ENCODE data around the gene NPL. TPM values are rescaled to one million over a fixed set of nuclear protein-coding genes. Genes with fewer than 3 reads are reported as not detected.

Gene NPL
- polyA plus RNA-seq, 1 of the 3 experiments (the other 2 are of a cell fraction) = 1.5 TPM

DNA sequence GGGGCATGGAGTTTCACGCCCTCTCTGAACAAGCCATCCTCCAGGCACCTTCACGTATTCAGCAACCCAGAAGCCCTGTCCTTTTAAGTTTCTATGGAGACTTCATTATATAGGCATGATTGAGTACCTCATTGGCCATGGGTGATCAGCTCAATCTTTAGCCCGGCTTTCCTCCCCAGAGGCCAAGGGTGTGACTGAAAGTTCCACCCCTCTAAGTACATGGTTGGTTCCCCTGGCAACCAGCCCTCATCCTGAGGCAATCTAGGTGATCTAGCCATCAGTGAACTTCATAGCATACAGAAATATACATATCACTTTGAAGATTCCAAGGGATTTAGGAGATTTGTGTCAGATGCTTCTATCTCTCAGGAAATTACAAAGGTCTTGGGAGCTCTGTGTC, 28.2 kb downstream of the NPL start:
- POLR2A ChIA-PET = no interaction called here

More for the DNA sequence above, 28.2 kb downstream of the NPL start:
- CTCF ChIA-PET = no interaction called here
- Histone ChIP-seq H3K4me2 (no peak overlapping the region), H2AFZ (ENCODE audit: low read depth) (no peak overlapping the region), H3K4me1 (ENCODE audit: control insufficient read depth in 1 of 2, insufficient read depth in 2 of 2, low read depth in 1 of 2, low read length in 1 of 2) (no peaks in the 10 kb centered on the region), H3K27me3 (ENCODE audit: insufficient read depth) (no peaks in the 10 kb centered on the region), H3K27ac (ENCODE audit: low read depth in 2 of 2, low read length in 1 of 2) (no peak overlapping the region), H3K9me2 (no peaks in the 10 kb centered on the region), H3K36me3 (replicated peaks in 1 of 2; ENCODE audit: control insufficient read depth in 1 of 2, insufficient read depth in 2 of 2, low read length in 1 of 2) (peaks cover 0 to 16% of the 10 kb centered on the region in 2 experiments), H3K9ac (no peak overlapping the region), H4K20me1 (ENCODE audit: insufficient read depth) (no peaks in the 10 kb centered on the region), H3K79me2 (ENCODE audit: insufficient read depth) (no peaks in the 10 kb centered on the region), H3K4me3 (ENCODE audit: low read depth in 2 of 2, low read length in 1 of 2) (no peak overlapping the region), H3K9me3 (no peaks in the 10 kb centered on the region), H3F3A (replicated peaks; ENCODE audit: insufficient read depth) (no peaks in the 10 kb centered on the region)
- WGBS (ENCODE audit: low lambda C conversion rate) = 85% methylated on average over 3 of the region's 3 CpGs
- no peak for DNase-seq
- no peak for TF ChIP-seq POLR2AphosphoS5 (IDR thresholded peaks at IDR 0.05; ENCODE audit: low read depth, low read length)
- TF ChIP-seq, protein P1, sequence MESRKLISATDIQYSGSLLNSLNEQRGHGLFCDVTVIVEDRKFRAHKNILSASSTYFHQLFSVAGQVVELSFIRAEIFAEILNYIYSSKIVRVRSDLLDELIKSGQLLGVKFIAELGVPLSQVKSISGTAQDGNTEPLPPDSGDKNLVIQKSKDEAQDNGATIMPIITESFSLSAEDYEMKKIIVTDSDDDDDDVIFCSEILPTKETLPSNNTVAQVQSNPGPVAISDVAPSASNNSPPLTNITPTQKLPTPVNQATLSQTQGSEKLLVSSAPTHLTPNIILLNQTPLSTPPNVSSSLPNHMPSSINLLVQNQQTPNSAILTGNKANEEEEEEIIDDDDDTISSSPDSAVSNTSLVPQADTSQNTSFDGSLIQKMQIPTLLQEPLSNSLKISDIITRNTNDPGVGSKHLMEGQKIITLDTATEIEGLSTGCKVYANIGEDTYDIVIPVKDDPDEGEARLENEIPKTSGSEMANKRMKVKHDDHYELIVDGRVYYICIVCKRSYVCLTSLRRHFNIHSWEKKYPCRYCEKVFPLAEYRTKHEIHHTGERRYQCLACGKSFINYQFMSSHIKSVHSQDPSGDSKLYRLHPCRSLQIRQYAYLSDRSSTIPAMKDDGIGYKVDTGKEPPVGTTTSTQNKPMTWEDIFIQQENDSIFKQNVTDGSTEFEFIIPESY (IDR thresholded peaks at IDR 0.05; ENCODE audit: borderline replicate concordance, low read depth) = no peak
- no peak for TF ChIP-seq FOSL2 (IDR thresholded peaks at IDR 0.05; ENCODE audit: borderline replicate concordance, low read depth)
- no peak for TF ChIP-seq TCF12 (IDR thresholded peaks at IDR 0.05)
- TF ChIP-seq, protein P2, sequence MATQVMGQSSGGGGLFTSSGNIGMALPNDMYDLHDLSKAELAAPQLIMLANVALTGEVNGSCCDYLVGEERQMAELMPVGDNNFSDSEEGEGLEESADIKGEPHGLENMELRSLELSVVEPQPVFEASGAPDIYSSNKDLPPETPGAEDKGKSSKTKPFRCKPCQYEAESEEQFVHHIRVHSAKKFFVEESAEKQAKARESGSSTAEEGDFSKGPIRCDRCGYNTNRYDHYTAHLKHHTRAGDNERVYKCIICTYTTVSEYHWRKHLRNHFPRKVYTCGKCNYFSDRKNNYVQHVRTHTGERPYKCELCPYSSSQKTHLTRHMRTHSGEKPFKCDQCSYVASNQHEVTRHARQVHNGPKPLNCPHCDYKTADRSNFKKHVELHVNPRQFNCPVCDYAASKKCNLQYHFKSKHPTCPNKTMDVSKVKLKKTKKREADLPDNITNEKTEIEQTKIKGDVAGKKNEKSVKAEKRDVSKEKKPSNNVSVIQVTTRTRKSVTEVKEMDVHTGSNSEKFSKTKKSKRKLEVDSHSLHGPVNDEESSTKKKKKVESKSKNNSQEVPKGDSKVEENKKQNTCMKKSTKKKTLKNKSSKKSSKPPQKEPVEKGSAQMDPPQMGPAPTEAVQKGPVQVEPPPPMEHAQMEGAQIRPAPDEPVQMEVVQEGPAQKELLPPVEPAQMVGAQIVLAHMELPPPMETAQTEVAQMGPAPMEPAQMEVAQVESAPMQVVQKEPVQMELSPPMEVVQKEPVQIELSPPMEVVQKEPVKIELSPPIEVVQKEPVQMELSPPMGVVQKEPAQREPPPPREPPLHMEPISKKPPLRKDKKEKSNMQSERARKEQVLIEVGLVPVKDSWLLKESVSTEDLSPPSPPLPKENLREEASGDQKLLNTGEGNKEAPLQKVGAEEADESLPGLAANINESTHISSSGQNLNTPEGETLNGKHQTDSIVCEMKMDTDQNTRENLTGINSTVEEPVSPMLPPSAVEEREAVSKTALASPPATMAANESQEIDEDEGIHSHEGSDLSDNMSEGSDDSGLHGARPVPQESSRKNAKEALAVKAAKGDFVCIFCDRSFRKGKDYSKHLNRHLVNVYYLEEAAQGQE (IDR thresholded peaks at IDR 0.05; ENCODE audit: low read depth, low read length) = no peak
- TF ChIP-seq EP300 (IDR thresholded peaks at IDR 0.05; ENCODE audit: borderline replicate concordance in 1 of 2, low read depth in 1 of 2, low read length in 1 of 2) = no peak
- TF ChIP-seq, protein P3, sequence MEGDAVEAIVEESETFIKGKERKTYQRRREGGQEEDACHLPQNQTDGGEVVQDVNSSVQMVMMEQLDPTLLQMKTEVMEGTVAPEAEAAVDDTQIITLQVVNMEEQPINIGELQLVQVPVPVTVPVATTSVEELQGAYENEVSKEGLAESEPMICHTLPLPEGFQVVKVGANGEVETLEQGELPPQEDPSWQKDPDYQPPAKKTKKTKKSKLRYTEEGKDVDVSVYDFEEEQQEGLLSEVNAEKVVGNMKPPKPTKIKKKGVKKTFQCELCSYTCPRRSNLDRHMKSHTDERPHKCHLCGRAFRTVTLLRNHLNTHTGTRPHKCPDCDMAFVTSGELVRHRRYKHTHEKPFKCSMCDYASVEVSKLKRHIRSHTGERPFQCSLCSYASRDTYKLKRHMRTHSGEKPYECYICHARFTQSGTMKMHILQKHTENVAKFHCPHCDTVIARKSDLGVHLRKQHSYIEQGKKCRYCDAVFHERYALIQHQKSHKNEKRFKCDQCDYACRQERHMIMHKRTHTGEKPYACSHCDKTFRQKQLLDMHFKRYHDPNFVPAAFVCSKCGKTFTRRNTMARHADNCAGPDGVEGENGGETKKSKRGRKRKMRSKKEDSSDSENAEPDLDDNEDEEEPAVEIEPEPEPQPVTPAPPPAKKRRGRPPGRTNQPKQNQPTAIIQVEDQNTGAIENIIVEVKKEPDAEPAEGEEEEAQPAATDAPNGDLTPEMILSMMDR (IDR thresholded peaks at IDR 0.05) = no peak
- no peak for TF ChIP-seq FOXM1 (IDR thresholded peaks at IDR 0.05; ENCODE audit: low read depth)
- TF ChIP-seq, protein P4, sequence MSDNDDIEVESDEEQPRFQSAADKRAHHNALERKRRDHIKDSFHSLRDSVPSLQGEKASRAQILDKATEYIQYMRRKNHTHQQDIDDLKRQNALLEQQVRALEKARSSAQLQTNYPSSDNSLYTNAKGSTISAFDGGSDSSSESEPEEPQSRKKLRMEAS (IDR thresholded peaks at IDR 0.05; ENCODE audit: low read depth) = no peak
- TF ChIP-seq TEAD4 (IDR thresholded peaks at IDR 0.05; ENCODE audit: borderline replicate concordance, insufficient read depth) = no peak
- TF ChIP-seq, protein P5, sequence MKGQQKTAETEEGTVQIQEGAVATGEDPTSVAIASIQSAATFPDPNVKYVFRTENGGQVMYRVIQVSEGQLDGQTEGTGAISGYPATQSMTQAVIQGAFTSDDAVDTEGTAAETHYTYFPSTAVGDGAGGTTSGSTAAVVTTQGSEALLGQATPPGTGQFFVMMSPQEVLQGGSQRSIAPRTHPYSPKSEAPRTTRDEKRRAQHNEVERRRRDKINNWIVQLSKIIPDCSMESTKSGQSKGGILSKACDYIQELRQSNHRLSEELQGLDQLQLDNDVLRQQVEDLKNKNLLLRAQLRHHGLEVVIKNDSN (IDR thresholded peaks at IDR 0.05; ENCODE audit: borderline replicate concordance, low read depth) = no peak
- no peak for TF ChIP-seq YY1 (IDR thresholded peaks at IDR 0.05; ENCODE audit: low read depth)
